ENCODE results near the gene NR3C2.

NR3C2 gene

GRCh38 chr4:148164557-148164956 is 277.7 kb downstream of the NR3C2 start:
- TF ChIP-seq CTCF (IDR thresholded peaks at IDR 0.05; ENCODE audit: extremely low read depth, missing control alignments) = no peak
- DNase-seq (ENCODE audit: low spot score) = no peak

- TF ChIP-seq CTCF (IDR thresholded peaks at IDR 0.05; ENCODE audit: extremely low read depth, missing control alignments) = no peak
- no peak for DNase-seq (ENCODE audit: low spot score)
These were observed 279.2 kb downstream of the NR3C2 start for GRCh38 chr4:148162991-148163390.

GRCh38 chr4:148162519-148162918 is 279.7 kb downstream of the NR3C2 start:
- no peak for TF ChIP-seq CTCF (IDR thresholded peaks at IDR 0.05; ENCODE audit: extremely low read depth, missing control alignments)
- no peak for DNase-seq (ENCODE audit: low spot score)

DNA sequence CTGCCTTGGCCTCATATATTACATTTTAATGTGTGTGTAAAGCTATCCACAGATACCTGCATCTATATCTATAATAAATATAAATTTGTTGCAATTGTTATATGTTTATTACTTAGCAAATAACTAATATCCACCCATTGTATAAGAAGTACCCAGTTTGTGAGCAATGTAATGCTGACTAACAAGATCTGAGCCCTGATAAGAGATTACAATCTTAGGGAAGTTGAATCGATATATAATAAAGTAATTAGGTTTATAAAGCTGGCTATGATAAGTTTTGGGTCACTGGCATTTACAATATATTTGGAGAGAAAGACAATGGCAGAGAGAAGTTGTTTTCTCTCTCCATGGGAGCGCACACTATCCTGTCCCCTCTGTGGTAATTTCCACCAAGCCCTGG is 280.6 kb downstream of the NR3C2 start:
- TF ChIP-seq CTCF (IDR thresholded peaks at IDR 0.05; ENCODE audit: extremely low read depth, missing control alignments) = no peak
- DNase-seq (ENCODE audit: low spot score) = no peak

- TF ChIP-seq CTCF (IDR thresholded peaks at IDR 0.05; ENCODE audit: extremely low read depth, missing control alignments) = no peak
- no peak for DNase-seq (ENCODE audit: low spot score)
These were observed 282.4 kb downstream of the NR3C2 start for GRCh38 chr4:148159793-148160192.

DNA sequence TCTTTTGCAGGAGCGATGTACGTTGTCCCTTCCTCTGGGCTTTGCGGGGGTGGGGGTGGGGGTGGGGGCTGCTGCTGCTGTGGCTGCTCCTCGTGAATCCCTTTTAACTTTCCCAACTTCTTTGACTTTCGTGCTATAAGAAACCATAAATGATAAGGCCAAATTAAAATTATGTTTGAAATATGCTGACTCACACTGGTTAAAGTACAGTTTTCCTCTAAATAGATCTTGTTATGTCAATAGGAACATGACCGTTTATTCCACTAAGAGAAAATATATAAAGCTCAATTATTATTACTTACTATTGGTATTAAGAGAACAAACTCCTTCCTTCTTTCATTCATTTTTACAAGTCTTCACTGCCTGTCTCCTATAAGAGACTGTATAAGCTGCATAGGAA is 287.4 kb downstream of the NR3C2 start:
- no peak for TF ChIP-seq CTCF (IDR thresholded peaks at IDR 0.05; ENCODE audit: extremely low read depth, missing control alignments)
- no peak for DNase-seq (ENCODE audit: low spot score)

- TF ChIP-seq CTCF (IDR thresholded peaks at IDR 0.05; ENCODE audit: extremely low read depth, missing control alignments) = no peak
- DNase-seq (ENCODE audit: low spot score) = no peak
These were observed 289.2 kb downstream of the NR3C2 start for GRCh38 chr4:148152868-148153625.
